SK-N-MC (cell line): Measurements from ENCODE around the gene POLR2L.

Experiments
- DNase-seq: peaks from one replicate; pipeline ENCODE4 v3.0.0-alpha.2; 2011; ENCODE audit warnings: low read depth, low spot score
- H3K27ac ChIP-seq: fragments of 200-600 bp; sonication (generic); 2 replicates; pipeline ENCODE4 v1.5.1; 2016; ENCODE audit warnings: mixed run types
- H3K36me3 ChIP-seq: fragments of 200-600 bp; sonication (generic); 2 replicates; pipeline ENCODE4 v1.6.1; 2017; ENCODE audit warnings: antibody characterized with exemption, low read length, mixed read lengths; ENCODE audit not compliant: insufficient read depth
- H3K4me3 ChIP-seq: fragments of 200-600 bp; sonication (generic); 2 replicates; pipeline ENCODE4 v1.5.1; 2016
- H3K9ac ChIP-seq: fragments of 200-600 bp; sonication (generic); 2 replicates; pipeline ENCODE4 v1.8.0; 2017; ENCODE audit warnings: mixed run types, mixed read lengths; ENCODE audit not compliant: insufficient read length
- H3K9me3 ChIP-seq: fragments of 200-600 bp; sonication (generic); 2 replicates; pipeline ENCODE4 v1.6.1; 2017; ENCODE audit warnings: low read depth, mild to moderate bottlenecking, antibody characterized with exemption, low read length, moderate library complexity, mixed read lengths
- EZH2 ChIP-seq: fragments of 200-600 bp; sonication (generic); IDR thresholded peaks from one replicate; pipeline ENCODE4 v1.6.1; 2017; ENCODE audit warnings: antibody characterized with exemption
- FOXP2 ChIP-seq: optimal IDR thresholded peaks from 2 replicates; pipeline ENCODE3; 2011; ENCODE audit warnings: mild to moderate bottlenecking, moderate library complexity; ENCODE audit not compliant: insufficient read depth; ENCODE audit errors: extremely low read length, control extremely low read depth
- POLR2AphosphoS5 ChIP-seq: IDR thresholded peaks from 2 replicates; pipeline ENCODE4 v1.6.1; 2012; ENCODE audit warnings: mild to moderate bottlenecking, low read depth, low read length, borderline replicate concordance

The POLR2L gene

GRCh38 chr11:884578-885070 is 42.3 kb upstream of the POLR2L start:
- Histone ChIP-seq H3K4me3 (no peak overlapping the region), H3K27ac (no peak overlapping the region), H3K9ac (no peak overlapping the region), H3K9me3 (no peaks in the 10 kb centered on the region), H3K36me3 (peaks cover 5% of the 10 kb centered on the region; the same call in 1 of the 2 replicates)
- no peak for DNase-seq
- TF ChIP-seq EZH2 (no peak), FOXP2 (no peak), POLR2AphosphoS5 (no peak)

- no peak overlapping the region for H3K4me3 ChIP-seq
- H3K27ac ChIP-seq = no peak overlapping the region
- TF ChIP-seq EZH2 = no peak
- no peak for TF ChIP-seq POLR2AphosphoS5
- no peak for TF ChIP-seq FOXP2
- H3K36me3 ChIP-seq = peaks cover 8% of the 10 kb centered on the region; the same call in 1 of the 2 replicates
- no peaks in the 10 kb centered on the region for H3K9me3 ChIP-seq
- H3K9ac ChIP-seq = no peak overlapping the region
- DNase-seq = no peak
Observed at GRCh38 chr11:883527-883926, 41.2 kb upstream of the POLR2L start.

GRCh38 chr11:882596-882995 is 40.3 kb upstream of the POLR2L start:
- peak; percentile 28 for DNase-seq
- peak overlapping the region; percentile 96 for H3K27ac ChIP-seq
- TF ChIP-seq EZH2 = no peak
- no peak for TF ChIP-seq FOXP2
- TF ChIP-seq POLR2AphosphoS5 = no peak
- peaks cover 8% of the 10 kb centered on the region; the same call in 1 of the 2 replicates for H3K36me3 ChIP-seq
- H3K9me3 ChIP-seq = no peaks in the 10 kb centered on the region
- 0 out of 2 replicates have a peak overlapping the region, but pooled peaks have one; percentile 20 for H3K4me3 ChIP-seq
- H3K9ac ChIP-seq = no peak overlapping the region

GRCh38 chr11:880447-880846 is 38.1 kb upstream of the POLR2L start:
- Histone ChIP-seq H3K9me3 (no peaks in the 10 kb centered on the region), H3K27ac (peak overlapping the region; percentile 26), H3K36me3 (peaks cover 8% of the 10 kb centered on the region; the same call in 1 of the 2 replicates), H3K4me3 (no peak overlapping the region), H3K9ac (no peak overlapping the region)
- TF ChIP-seq FOXP2 (no peak), POLR2AphosphoS5 (no peak), EZH2 (no peak)
- no peak for DNase-seq

GRCh38 chr11:877565-877964 is 35.2 kb upstream of the POLR2L start:
- 0 out of 2 replicates have a peak overlapping the region, but pooled peaks have one; percentile 31 for H3K27ac ChIP-seq
- no peak overlapping the region for H3K4me3 ChIP-seq
- DNase-seq = no peak
- H3K36me3 ChIP-seq = peaks cover 10% of the 10 kb centered on the region; the same call in 1 of the 2 replicates
- no peak for TF ChIP-seq EZH2
- H3K9me3 ChIP-seq = no peaks in the 10 kb centered on the region
- H3K9ac ChIP-seq = no peak overlapping the region

GRCh38 chr11:876545-876944 is 34.2 kb upstream of the POLR2L start:
- no peak overlapping the region for H3K9ac ChIP-seq
- no peaks in the 10 kb centered on the region for H3K9me3 ChIP-seq
- DNase-seq = no peak
- no peak overlapping the region for H3K27ac ChIP-seq
- TF ChIP-seq POLR2AphosphoS5 (peak; percentile 41; the same call in 1 of the 2 replicates), EZH2 (no peak)
- no peak overlapping the region for H3K4me3 ChIP-seq
- H3K36me3 ChIP-seq = peaks cover 10% of the 10 kb centered on the region; the same call in 1 of the 2 replicates

GRCh38 chr11:875769-876301 is 33.5 kb upstream of the POLR2L start:
- no peak overlapping the region for H3K27ac ChIP-seq
- no peaks in the 10 kb centered on the region for H3K9me3 ChIP-seq
- H3K9ac ChIP-seq = no peak overlapping the region
- TF ChIP-seq EZH2 = no peak
- TF ChIP-seq FOXP2 = no peak
- TF ChIP-seq POLR2AphosphoS5 = no peak
- H3K36me3 ChIP-seq = peaks cover 9% of the 10 kb centered on the region; the same call in 1 of the 2 replicates
- no peak for DNase-seq
- H3K4me3 ChIP-seq = no peak overlapping the region

GRCh38 chr11:875203-875602 is 32.9 kb upstream of the POLR2L start:
- no peak overlapping the region for H3K27ac ChIP-seq
- TF ChIP-seq POLR2AphosphoS5 (no peak), FOXP2 (no peak), EZH2 (no peak)
- H3K9ac ChIP-seq = no peak overlapping the region
- DNase-seq = no peak
- H3K36me3 ChIP-seq = peaks cover 5% of the 10 kb centered on the region; the same call in 1 of the 2 replicates
- no peak overlapping the region for H3K4me3 ChIP-seq
- no peaks in the 10 kb centered on the region for H3K9me3 ChIP-seq

GRCh38 chr11:873706-874105 is 31.4 kb upstream of the POLR2L start:
- H3K4me3 ChIP-seq = no peak overlapping the region
- H3K36me3 ChIP-seq = peaks cover 3% of the 10 kb centered on the region; the same call in 1 of the 2 replicates
- H3K27ac ChIP-seq = no peak overlapping the region
- H3K9me3 ChIP-seq = no peaks in the 10 kb centered on the region
- DNase-seq = no peak
- H3K9ac ChIP-seq = no peak overlapping the region
- no peak for TF ChIP-seq FOXP2
- TF ChIP-seq POLR2AphosphoS5 = no peak
- no peak for TF ChIP-seq EZH2
